PC-9 (cell line): ENCODE results near the gene LIPC. TPM values are rescaled to one million over a fixed set of nuclear protein-coding genes. Genes with fewer than 3 reads are reported as not detected.

Source experiments
- BruUV-seq: library from RNA; stranded (reverse); fragments of 400-500 nt; replicated peaks from 2 replicates; lab custom pipeline; 2021; lab: Mats Ljungman, UMichigan
- CTCF ChIA-PET: fragments of 300-600 bp; sonication (Branson Sonifier 250); formaldehyde crosslinking; loops from one replicate; lab custom pipeline; 2022; ENCODE audit warnings: antibody characterized with exemption; lab: Charles Lee
- POLR2A ChIA-PET: fragments of 300-600 bp; sonication (Branson Sonifier 250); formaldehyde crosslinking; loops from one replicate; lab custom pipeline; 2022; ENCODE audit warnings: antibody characterized with exemption; ENCODE audit not compliant: unreplicated experiment; lab: Charles Lee
- DNase-seq, 2 experiments: peaks; one replicate each; pipeline versions ENCODE4 v3.0.0 to v3.0.0-alpha.2; 2015 to 2022; ENCODE audit warnings: mixed read lengths in 1 of 2
- H2AFZ ChIP-seq: fragments of 200-600 bp; sonication (generic); 2 replicates; pipeline ENCODE4 v1.8.1; 2017; ENCODE audit warnings: antibody characterized with exemption
- H3F3A ChIP-seq: fragments of 200-600 bp; sonication (generic); 2 replicates; pipeline ENCODE4 v1.8.1; 2017; ENCODE audit warnings: antibody characterized with exemption, mild to moderate bottlenecking, low read depth; ENCODE audit not compliant: insufficient read depth
- H3K27ac ChIP-seq: fragments of 200-600 bp; sonication (generic); 2 replicates; pipeline ENCODE4 v1.6.1; 2016; ENCODE audit warnings: mixed run types
- H3K27me3 ChIP-seq: fragments of 200-600 bp; sonication (generic); 2 replicates; pipeline ENCODE4 v1.6.1; 2016; ENCODE audit warnings: low read depth, mixed run types; ENCODE audit not compliant: insufficient read depth
- H3K36me3 ChIP-seq: fragments of 200-600 bp; sonication (generic); 2 replicates; pipeline ENCODE4 v1.6.1; 2016; ENCODE audit warnings: low read depth, mixed run types
- H3K4me1 ChIP-seq: fragments of 200-600 bp; sonication (generic); replicated peaks from 2 replicates; pipeline ENCODE4 v1.6.1; 2016; ENCODE audit warnings: mixed run types; ENCODE audit not compliant: insufficient read depth
- H3K4me2 ChIP-seq: fragments of 200-600 bp; sonication (generic); 2 replicates; pipeline ENCODE4 v1.6.1; 2017; ENCODE audit warnings: mixed run types
- H3K4me3 ChIP-seq: fragments of 200-600 bp; sonication (generic); 2 replicates; pipeline ENCODE4 v1.6.1; 2016; ENCODE audit warnings: mixed run types
- H3K79me2 ChIP-seq: fragments of 200-600 bp; sonication (generic); 2 replicates; pipeline ENCODE4 v1.6.1; 2017; ENCODE audit warnings: low read depth, mixed run types
- H3K9me2 ChIP-seq: fragments of 200-600 bp; sonication (generic); 2 replicates; pipeline ENCODE4 v1.8.1; 2017; ENCODE audit warnings: mild to moderate bottlenecking; ENCODE audit not compliant: insufficient read depth
- H3K9me3 ChIP-seq: fragments of 200-600 bp; sonication (generic); 2 replicates; pipeline ENCODE4 v1.8.1; 2016; ENCODE audit warnings: low read depth; ENCODE audit not compliant: insufficient read depth
- H4K20me1 ChIP-seq: fragments of 200-600 bp; sonication (generic); 2 replicates; pipeline ENCODE4 v1.8.1; 2017; ENCODE audit not compliant: insufficient read depth
- EZH2 ChIP-seq: fragments of 200-600 bp; sonication (generic); IDR thresholded peaks from 2 replicates; pipeline ENCODE4 v1.8.0; 2017; ENCODE audit warnings: antibody characterized with exemption, low read depth
- intact Hi-C: fragments of 100-400 bp; cut with micrococcal nuclease; formaldehyde crosslinking; loops from one replicate; pipeline ENCODE4 v1.10.0; 2022; ENCODE audit not compliant: unreplicated experiment
- total RNA-seq: library from RNA; stranded (reverse); gene quantifications from 2 replicates; pipeline ENCODE4 v1.2.3, GENCODE V29; 2021
- TF ChIP-seq, protein P1 (sequence below): fragments of 200-600 bp; sonication (generic); conservative IDR thresholded peaks from 2 replicates; pipeline ENCODE4 v1.6.1; 2017; ENCODE audit warnings: mixed run types, antibody characterized with exemption, mild to moderate bottlenecking, moderate library complexity

LIPC gene
- total RNA-seq, 1 experiment from 2014 or later: not detected

DNA sequence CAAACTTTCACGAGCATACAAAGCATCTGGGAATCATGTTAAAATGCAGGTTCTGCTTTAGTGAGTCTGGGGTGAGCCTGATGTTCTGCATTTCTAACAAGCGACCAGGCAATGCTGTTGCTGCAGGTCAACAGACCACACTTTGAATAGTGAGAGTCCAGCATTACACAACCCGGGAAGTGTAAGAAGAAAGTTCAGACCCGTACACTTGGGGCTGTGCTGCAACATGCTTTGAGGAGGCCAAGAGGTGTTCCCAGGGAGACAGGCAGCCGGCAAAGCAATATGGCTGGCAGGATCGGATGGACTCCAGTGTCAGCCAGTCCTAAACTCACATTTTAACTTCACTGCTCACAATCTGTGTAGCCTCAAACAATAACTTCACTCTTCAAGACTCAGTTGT, 134.2 kb downstream of the LIPC start:
- no peaks in the 10 kb centered on the region for H3K27me3 ChIP-seq
- intact Hi-C loops: no loop called here
- H2AFZ ChIP-seq: no peak overlapping the region

DNA sequence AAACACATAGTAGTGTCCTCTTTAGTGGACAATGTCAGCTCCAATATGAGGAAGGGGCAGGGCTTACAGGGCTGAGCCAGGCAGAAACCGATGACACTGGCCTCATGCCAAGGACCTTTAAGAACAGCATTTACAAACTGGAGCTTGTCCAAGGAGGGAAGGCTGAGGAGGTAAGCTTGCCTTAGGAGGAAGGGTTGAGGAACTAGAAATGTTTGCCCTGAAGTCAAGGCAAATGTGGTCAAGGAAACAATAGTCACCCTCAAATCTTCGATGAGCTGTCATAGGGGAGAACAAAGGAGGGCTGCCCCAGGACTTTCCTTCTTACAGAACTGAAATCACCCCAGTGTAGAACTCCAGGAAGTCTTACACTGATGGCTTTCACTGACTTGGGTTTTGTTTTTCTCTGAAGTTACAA, 136.4 kb downstream of the LIPC start:
- no TSS peak for BruUV-seq
- intact Hi-C loops: no loop called here
- peak overlapping the region; percentile 42 for H3K27ac ChIP-seq
- H3K27me3 ChIP-seq: no peaks in the 10 kb centered on the region
- peaks cover 5% of the 10 kb centered on the region; the same call in 1 of the 2 replicates for H3K9me3 ChIP-seq
- H3K36me3 ChIP-seq: no peaks in the 10 kb centered on the region
- DNase-seq: peak; percentile 64
- H3F3A ChIP-seq: peaks cover 6% of the 10 kb centered on the region; the same call in 1 of the 2 replicates
- peak overlapping the region; percentile 5; the same call in 1 of the 2 replicates for H3K4me2 ChIP-seq
- ChIA-PET CTCF (no interaction called here), POLR2A (interaction anchor here (0.6 kb wide), 1 partner anchor 1910 kb away, joined by 4 read pairs; no protein-coding TSS in a partner anchor)
- no peak for TF ChIP-seq EZH2
- TF ChIP-seq, protein P1, sequence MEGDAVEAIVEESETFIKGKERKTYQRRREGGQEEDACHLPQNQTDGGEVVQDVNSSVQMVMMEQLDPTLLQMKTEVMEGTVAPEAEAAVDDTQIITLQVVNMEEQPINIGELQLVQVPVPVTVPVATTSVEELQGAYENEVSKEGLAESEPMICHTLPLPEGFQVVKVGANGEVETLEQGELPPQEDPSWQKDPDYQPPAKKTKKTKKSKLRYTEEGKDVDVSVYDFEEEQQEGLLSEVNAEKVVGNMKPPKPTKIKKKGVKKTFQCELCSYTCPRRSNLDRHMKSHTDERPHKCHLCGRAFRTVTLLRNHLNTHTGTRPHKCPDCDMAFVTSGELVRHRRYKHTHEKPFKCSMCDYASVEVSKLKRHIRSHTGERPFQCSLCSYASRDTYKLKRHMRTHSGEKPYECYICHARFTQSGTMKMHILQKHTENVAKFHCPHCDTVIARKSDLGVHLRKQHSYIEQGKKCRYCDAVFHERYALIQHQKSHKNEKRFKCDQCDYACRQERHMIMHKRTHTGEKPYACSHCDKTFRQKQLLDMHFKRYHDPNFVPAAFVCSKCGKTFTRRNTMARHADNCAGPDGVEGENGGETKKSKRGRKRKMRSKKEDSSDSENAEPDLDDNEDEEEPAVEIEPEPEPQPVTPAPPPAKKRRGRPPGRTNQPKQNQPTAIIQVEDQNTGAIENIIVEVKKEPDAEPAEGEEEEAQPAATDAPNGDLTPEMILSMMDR: no peak
- no peak overlapping the region for H2AFZ ChIP-seq
- no peaks in the 10 kb centered on the region for H4K20me1 ChIP-seq
- H3K4me3 ChIP-seq: no peak overlapping the region
- peaks cover 10% of the 10 kb centered on the region for H3K4me1 ChIP-seq
- no peaks in the 10 kb centered on the region for H3K79me2 ChIP-seq
- H3K9me2 ChIP-seq: no peaks in the 10 kb centered on the region

More for the DNA sequence above, 134.2 kb downstream of the LIPC start:
- Histone ChIP-seq H3K4me2 (no peak overlapping the region), H3K9me3 (peaks cover 5% of the 10 kb centered on the region; the same call in 1 of the 2 replicates), H3K4me3 (no peak overlapping the region), H3K36me3 (no peaks in the 10 kb centered on the region), H3K9me2 (no peaks in the 10 kb centered on the region), H3K79me2 (no peaks in the 10 kb centered on the region), H3K27ac (no peak overlapping the region), H4K20me1 (no peaks in the 10 kb centered on the region), H3K4me1 (peaks cover 10% of the 10 kb centered on the region), H3F3A (peaks cover 6% of the 10 kb centered on the region; the same call in 1 of the 2 replicates)
- BruUV-seq: no TSS peak
- ChIA-PET CTCF (no interaction called here), POLR2A (no interaction called here)
- TF ChIP-seq, protein P1: no peak
- TF ChIP-seq EZH2: no peak
- DNase-seq: no peak

DNA sequence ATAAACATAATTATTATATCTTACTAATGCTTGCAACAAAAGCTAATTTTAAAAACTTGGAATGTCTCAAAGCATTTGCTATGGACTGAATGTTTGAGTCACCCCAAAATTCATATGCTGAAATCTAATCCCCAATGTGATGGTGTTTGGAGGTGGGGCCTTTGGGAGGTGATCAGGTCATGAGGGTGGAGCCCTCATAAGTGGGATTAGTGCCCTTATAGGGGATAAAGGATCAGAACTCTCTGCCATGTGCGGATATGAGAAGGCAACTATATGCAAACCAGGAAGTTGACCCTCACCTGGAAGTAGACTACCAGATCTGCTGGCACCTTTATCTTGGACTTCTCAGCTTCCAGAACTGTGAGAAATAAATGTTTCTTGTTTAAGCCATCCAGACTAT, 137.7 kb downstream of the LIPC start:
- BruUV-seq: no TSS peak
- H3K27me3 ChIP-seq: no peaks in the 10 kb centered on the region
- POLR2A ChIA-PET: interaction anchor here (0.6 kb wide), 1 partner anchor 19 kb away, joined by 14 read pairs; no protein-coding TSS in a partner anchor
- H3K4me3 ChIP-seq: no peak overlapping the region
- CTCF ChIA-PET: no interaction called here
- no peak overlapping the region for H2AFZ ChIP-seq
- intact Hi-C loops: no loop called here
- peaks cover 5% of the 10 kb centered on the region; the same call in 1 of the 2 replicates for H3K9me3 ChIP-seq
- no peak overlapping the region for H3K4me2 ChIP-seq
- peaks cover 10% of the 10 kb centered on the region for H3K4me1 ChIP-seq
- H3K27ac ChIP-seq: no peak overlapping the region
- TF ChIP-seq, protein P1: no peak
- no peak for TF ChIP-seq EZH2
- H3K9me2 ChIP-seq: no peaks in the 10 kb centered on the region
- H4K20me1 ChIP-seq: no peaks in the 10 kb centered on the region
- DNase-seq: no peak
- no peaks in the 10 kb centered on the region for H3K36me3 ChIP-seq
- H3F3A ChIP-seq: peaks cover 6% of the 10 kb centered on the region; the same call in 1 of the 2 replicates
- no peaks in the 10 kb centered on the region for H3K79me2 ChIP-seq
